H1 (cell line): ENCODE data around the gene MICU1. TPM values are rescaled to one million over a fixed set of nuclear protein-coding genes. Genes with fewer than 3 reads are reported as not detected.
"Not testable (repeated sequence)": the region's sequence is repeated elsewhere in the genome, so short reads cannot be mapped to it uniquely, and the experiment has no call there.

Experiments
- CTCF ChIA-PET: fragments of 300-600 bp; sonication (Branson Sonifier 250); formaldehyde crosslinking; loops from one replicate; lab custom pipeline; 2021; ENCODE audit not compliant: partially characterized antibody; lab: Charles Lee
- POLR2A ChIA-PET: fragments of 300-600 bp; sonication (Branson Sonifier 250); formaldehyde crosslinking; loops from one replicate; lab custom pipeline; 2021; ENCODE audit warnings: inconsistent platforms; ENCODE audit not compliant: partially characterized antibody; lab: Charles Lee
- DNase-seq, 2 experiments: peaks; one replicate each; pipeline versions ENCODE4 v3.0.0 to v3.0.0-alpha.2; 2010 to 2022; ENCODE audit warnings: low spot score in 2 of 2, low read depth in 1 of 2, mixed read lengths in 1 of 2
- FAIRE-seq: peaks from 2 replicates; lab custom pipeline; 2011; peaks lifted over from hg19 to GRCh38; lab: Jason Lieb, UNC
- H2AFZ ChIP-seq: 2 replicates; pipeline ENCODE4 v1.8.1; 2012; ENCODE audit warnings: low read length, inconsistent platforms
- H2AK5ac ChIP-seq: 2 replicates; pipeline ENCODE4 v1.6.1; 2013; ENCODE audit warnings: low read depth, low read length
- H2BK120ac ChIP-seq: replicated peaks from 2 replicates; pipeline ENCODE3; 2013; ENCODE audit warnings: low read depth, low read length, inconsistent platforms
- H2BK12ac ChIP-seq: 2 replicates; pipeline ENCODE4 v1.6.1; 2013; ENCODE audit warnings: low read depth, low read length
- H2BK15ac ChIP-seq: 2 replicates; pipeline ENCODE4 v1.6.1; 2013; ENCODE audit warnings: low read length
- H2BK20ac ChIP-seq: 2 replicates; pipeline ENCODE4 v1.6.1; 2013; ENCODE audit warnings: low read length
- H2BK5ac ChIP-seq: 2 replicates; pipeline ENCODE4 v1.6.1; 2013; ENCODE audit warnings: low read depth, low read length
- H3K14ac ChIP-seq: 2 replicates; pipeline ENCODE4 v1.6.1; 2013; ENCODE audit warnings: inconsistent platforms; ENCODE audit not compliant: insufficient read length
- H3K18ac ChIP-seq: 2 replicates; pipeline ENCODE4 v1.6.1; 2013; ENCODE audit warnings: low read length; ENCODE audit errors: extremely low read depth
- H3K23ac ChIP-seq: 2 replicates; pipeline ENCODE4 v1.6.1; 2013; ENCODE audit warnings: inconsistent platforms; ENCODE audit not compliant: insufficient read length
- H3K23me2 ChIP-seq: 2 replicates; pipeline ENCODE4 v1.6.1; 2013; ENCODE audit warnings: low read depth, low read length
- H3K27ac ChIP-seq: 2 replicates; pipeline ENCODE4 v1.6.1; 2011; ENCODE audit warnings: low read depth, low read length, inconsistent platforms
- H3K27me3 ChIP-seq, 4 experiments: replicated peaks in 1 of 4; 1 replicate in 1 of 4; 2 replicates in 3 of 4; pipeline versions ENCODE4 v1.6.1 to v1.8.1; 2011 to 2013; ENCODE audit warnings: low read length in 3 of 4, mild to moderate bottlenecking in 3 of 4, inconsistent platforms in 2 of 4, mixed read lengths in 2 of 4, moderate library complexity in 1 of 4; ENCODE audit not compliant: control insufficient read depth in 3 of 4, insufficient read depth in 3 of 4; ENCODE audit errors: extremely low read depth in 1 of 4
- H3K36me3 ChIP-seq, 4 experiments: 2 replicates each; pipeline versions ENCODE4 v1.6.1 to v1.8.1; 2011 to 2013; ENCODE audit warnings: mild to moderate bottlenecking in 4 of 4, low read length in 3 of 4, moderate library complexity in 2 of 4, control low read depth in 1 of 4, inconsistent platforms in 1 of 4; ENCODE audit not compliant: insufficient read depth in 4 of 4, control insufficient read depth in 2 of 4
- H3K4ac ChIP-seq: replicated peaks from 2 replicates; pipeline ENCODE3; 2013; ENCODE audit warnings: low read length, low read depth, mixed read lengths, inconsistent platforms; ENCODE audit not compliant: insufficient read length
- H3K4me1 ChIP-seq, 4 experiments: replicated peaks in 1 of 4; 1 replicate in 1 of 4; 2 replicates in 3 of 4; pipeline versions ENCODE4 v1.6.1 to v1.8.1; 2011 to 2013; ENCODE audit warnings: low read length in 3 of 4, inconsistent platforms in 2 of 4, mixed read lengths in 1 of 4; ENCODE audit not compliant: insufficient read depth in 4 of 4, control insufficient read depth in 3 of 4
- H3K4me2 ChIP-seq, 2 experiments: 2 replicates each; pipeline versions ENCODE4 v1.6.1 to v1.8.1; 2011 to 2013; ENCODE audit warnings: low read depth in 2 of 2, low read length in 2 of 2, control low read depth in 1 of 2, inconsistent platforms in 1 of 2, mild to moderate bottlenecking in 1 of 2; ENCODE audit not compliant: insufficient read depth in 1 of 2
- H3K4me3 ChIP-seq, 4 experiments: fragments of 200-600, 300-600 bp in 1 of 4; sonication (generic), shearing (Covaris generic), sonication (Bioruptor Twin) in 1 of 4; 2 replicates each; pipeline versions ENCODE4 v1.5.1 to v1.8.1; 2011 to 2016; ENCODE audit warnings: low read length in 4 of 4, low read depth in 3 of 4, control low read depth in 2 of 4, inconsistent platforms in 2 of 4, mild to moderate bottlenecking in 2 of 4, mixed read lengths in 1 of 4, moderate library complexity in 1 of 4; ENCODE audit not compliant: insufficient read depth in 2 of 4; ENCODE audit errors: extremely low read depth in 1 of 4
- H3K56ac ChIP-seq: replicated peaks from 2 replicates; pipeline ENCODE3; 2013; ENCODE audit warnings: low read depth, mild to moderate bottlenecking, mixed read lengths, low read length, inconsistent platforms; ENCODE audit not compliant: insufficient read length
- H3K79me1 ChIP-seq: 2 replicates; pipeline ENCODE4 v1.6.1; 2013; ENCODE audit warnings: low read depth, low read length, control low read depth
- H3K79me2 ChIP-seq, 2 experiments: 2 replicates each; pipeline versions ENCODE4 v1.6.1 to v1.8.1; 2012 to 2013; ENCODE audit warnings: low read length in 2 of 2, mild to moderate bottlenecking in 2 of 2, inconsistent platforms in 1 of 2; ENCODE audit not compliant: insufficient read depth in 2 of 2, control insufficient read depth in 1 of 2
- H3K9ac ChIP-seq, 4 experiments: replicated peaks in 1 of 4; 1 replicate in 1 of 4; 2 replicates in 3 of 4; pipeline versions ENCODE4 v1.6.1 to v1.8.1; 2011 to 2013; ENCODE audit warnings: low read depth in 3 of 4, low read length in 3 of 4, control low read depth in 2 of 4, mild to moderate bottlenecking in 2 of 4, moderate library complexity in 2 of 4, inconsistent platforms in 1 of 4; ENCODE audit errors: extremely low read depth in 1 of 4
- H3K9me3 ChIP-seq, 2 experiments: 2 replicates each; pipeline versions ENCODE4 v1.6.1 to v1.8.1; 2012 to 2013; ENCODE audit warnings: mild to moderate bottlenecking in 2 of 2, moderate library complexity in 2 of 2, control low read depth in 1 of 2, inconsistent platforms in 1 of 2, low read depth in 1 of 2, low read length in 1 of 2, mixed read lengths in 1 of 2; ENCODE audit not compliant: insufficient read depth in 2 of 2
- H4K20me1 ChIP-seq, 2 experiments: replicated peaks in 1 of 2; 2 replicates each; pipeline versions ENCODE3 to v1.8.1; 2011 to 2013; ENCODE audit warnings: inconsistent platforms in 2 of 2, low read length in 2 of 2, mild to moderate bottlenecking in 1 of 2; ENCODE audit not compliant: insufficient read depth in 2 of 2, control insufficient read depth in 1 of 2
- H4K5ac ChIP-seq: 2 replicates; pipeline ENCODE4 v1.6.1; 2013; ENCODE audit warnings: low read length, low read depth, mixed read lengths, inconsistent platforms; ENCODE audit not compliant: insufficient read length
- H4K8ac ChIP-seq: 2 replicates; pipeline ENCODE4 v1.8.0; 2013; ENCODE audit warnings: mild to moderate bottlenecking, moderate library complexity, low read length, inconsistent platforms; ENCODE audit not compliant: insufficient read depth; ENCODE audit errors: extremely low read depth
- H4K91ac ChIP-seq: replicated peaks from 2 replicates; pipeline ENCODE3; 2013; ENCODE audit warnings: low read length, mixed read lengths, inconsistent platforms; ENCODE audit not compliant: insufficient read length
- HDAC2 ChIP-seq, 2 experiments: fragments of 300-600 bp in 1 of 2; sonication (generic) in 1 of 2; IDR thresholded peaks; 2 replicates each; pipeline ENCODE4 v1.6.1; 2011 to 2012; ENCODE audit warnings: low read depth in 2 of 2, low read length in 2 of 2, mild to moderate bottlenecking in 2 of 2, moderate library complexity in 2 of 2, borderline replicate concordance in 1 of 2, inconsistent platforms in 1 of 2
- RAD21 ChIP-seq, 2 experiments: IDR thresholded peaks in 1 of 2; conservative IDR thresholded peaks in 1 of 2; 2 replicates each; pipeline ENCODE4 v1.6.1; 2011; ENCODE audit warnings: low read depth in 2 of 2, low read length in 2 of 2, improper control_type of control experiment in 1 of 2, inconsistent platforms in 1 of 2, mild to moderate bottlenecking in 1 of 2, moderate library complexity in 1 of 2
- WGBS, 2 experiments: shearing (Covaris generic) in 1 of 2; methylation state at CpG; one replicate each; pipeline versions ENCODE4 v1.1.6 to v1.1.7; 2013 to 2015; ENCODE audit warnings: low lambda C conversion rate in 2 of 2, mixed read lengths in 2 of 2, inconsistent platforms in 1 of 2, low coverage in 1 of 2, missing lambda C conversion rate in 1 of 2; ENCODE audit not compliant: insufficient replicate concordance in 2 of 2, insufficient coverage in 1 of 2, insufficient read length in 1 of 2; ENCODE audit errors: extremely low coverage in 1 of 2, missing lambda C conversion rate in 1 of 2; 5-methylcytosine and 5-hydroxymethylcytosine counted together
- polyA plus RNA-seq, 7 experiments: library from polyadenylated mRNA; depleted of rRNA in 3 of 7; stranded (reverse) in 5 of 7; unstranded in 2 of 7; fragments of >200 nt in 5 of 7; fragments of 200-250 nt in 2 of 7; gene quantifications; 1 replicate in 5 of 7; 2 replicates in 1 of 7; 4 replicates in 1 of 7; pipeline versions ENCODE4 v1.2.1 to v1.2.3, GENCODE V29; 2011 to 2013; ENCODE audit warnings: missing spikeins in 2 of 7, mixed read lengths in 2 of 7
- total RNA-seq: library from RNA; stranded (reverse); fragmentation: NEBNext Ultra II Directional; extraction: Animal tissue kit (Norgen Biotek cat#: 25700); gene quantifications from 2 replicates; pipeline ENCODE4 v1.2.1, GENCODE V29; 2021

Gene MICU1
- total and polyA plus RNA-seq, 2 of the 8 experiments (the other 6 are each of a cell fraction or from before 2014, with no cell fraction given): 18.0 to 36.7 TPM

DNA sequence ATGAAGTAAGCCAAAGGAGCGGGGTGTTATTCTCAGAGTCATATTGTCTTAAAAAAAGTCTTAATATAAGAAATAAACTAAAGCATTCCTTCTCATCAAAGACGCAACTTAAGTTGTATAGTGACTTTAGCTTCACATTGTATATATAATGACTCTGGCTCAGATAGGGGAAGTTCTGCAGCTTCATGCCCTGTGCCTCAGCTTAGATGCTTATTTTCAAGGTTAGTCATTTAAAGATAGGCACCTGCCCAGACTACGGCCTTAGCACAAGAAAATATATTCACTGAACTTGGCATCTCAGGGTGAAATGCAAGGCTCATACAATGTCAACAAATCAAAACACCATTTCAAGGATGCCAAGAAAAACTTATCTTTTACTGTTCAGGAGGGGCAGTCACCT lies 218.4 kb downstream of the MICU1 start (continued):
- TF ChIP-seq HDAC2 (IDR thresholded peaks at IDR 0.05; ENCODE audit: borderline replicate concordance in 1 of 2, low read depth in 2 of 2, low read length in 2 of 2) (no peak), RAD21 (IDR thresholded peaks at IDR 0.05 in 1 of 2, conservative IDR thresholded peaks at IDR 0.05 in 1 of 2; ENCODE audit: low read depth in 2 of 2, low read length in 2 of 2) (no peak)

DNA sequence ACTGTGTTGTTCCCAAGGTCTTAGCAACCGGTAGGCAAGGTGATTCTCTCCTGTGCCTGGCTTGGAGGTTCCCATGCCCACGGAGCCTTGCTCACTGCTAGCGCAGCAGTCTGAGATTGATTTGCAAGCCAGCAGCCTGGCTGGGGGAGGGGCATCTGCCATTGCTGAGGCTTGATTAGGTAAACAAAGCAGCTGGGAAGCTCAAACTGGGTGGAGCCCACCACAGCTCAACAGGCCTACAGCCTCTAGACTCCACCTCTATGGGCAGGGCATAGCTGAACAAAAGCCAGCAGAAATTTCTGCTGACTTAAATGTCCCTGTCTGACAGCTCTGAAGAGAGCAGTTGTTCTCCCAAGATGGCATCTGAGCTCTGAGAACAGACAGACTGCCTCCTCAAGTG lies 230.3 kb downstream of the MICU1 start:
- H4K20me1 ChIP-seq, H4K91ac ChIP-seq, H2BK5ac ChIP-seq, H3K23ac ChIP-seq, H2AFZ ChIP-seq, H3K4me2 ChIP-seq, H3K79me2 ChIP-seq, H3K56ac ChIP-seq, H3K9ac ChIP-seq, H3K14ac ChIP-seq, H3K4me1 ChIP-seq, H2BK15ac ChIP-seq, H3K9me3 ChIP-seq, DNase-seq, H2AK5ac ChIP-seq, H3K18ac ChIP-seq, POLR2A ChIA-PET, H2BK12ac ChIP-seq, H3K23me2 ChIP-seq, H3K4ac ChIP-seq, H4K5ac ChIP-seq, H2BK20ac ChIP-seq, H3K36me3 ChIP-seq, H3K79me1 ChIP-seq, FAIRE-seq, H2BK120ac ChIP-seq, H4K8ac ChIP-seq, H3K27me3 ChIP-seq, H3K4me3 ChIP-seq, H3K27ac ChIP-seq: not testable (repeated sequence)
- 90% methylated on average over 3 of the region's 3 CpGs; no CpG with 5 or more reads in 1 of the 2 experiments for WGBS, 2 experiments
- CTCF ChIA-PET: interaction anchor here (1.1 kb wide), 1 partner anchor 15 kb away, joined by 3 read pairs; no protein-coding TSS in a partner anchor
